Right lung (tissue), 10 donors: ENCODE data around the gene DSPP. TPM values are rescaled to one million over a fixed set of nuclear protein-coding genes. Genes with fewer than 3 reads are reported as not detected.
"Not testable (repeated sequence)": the region's sequence is repeated elsewhere in the genome, so short reads cannot be mapped to it uniquely, and the experiment has no call there.

ENCODE experiments used
- DNase-seq, 2 donors: peaks; one replicate each; pipeline ENCODE4 v3.0.0-alpha.2; 2013
- long read RNA-seq, 8 donors: transcript quantifications; one replicate each; lab custom pipeline, GENCODE V29; 2026
- polyA plus RNA-seq, 5 donors: library from polyadenylated mRNA; unstranded; fragments of 120-200 nt; gene quantifications; one replicate each; pipeline versions ENCODE4 v1.2.1 to v1.2.3, GENCODE V29; 2013; ENCODE audit warnings: inconsistent platforms in 1 of 5, low replicate concordance in 1 of 5; ENCODE audit not compliant: insufficient read length in 5 of 5, insufficient read depth in 1 of 5

The DSPP gene
- under 1 TPM in 1 of 5 donors, not detected in 4; 0.04 TPM for polyA plus RNA-seq
- long read RNA-seq, donor 1 = 0 reads
- long read RNA-seq, donor 2 = 0 reads
- long read RNA-seq, donor 3 = 0 reads
- long read RNA-seq, donor 4 = 0 reads
- long read RNA-seq, donor 5 = 0 reads
- long read RNA-seq, donor 6 = 0 reads
- long read RNA-seq, donor 7 = 0 reads
- long read RNA-seq, donor 8 = 0 reads

DNA sequence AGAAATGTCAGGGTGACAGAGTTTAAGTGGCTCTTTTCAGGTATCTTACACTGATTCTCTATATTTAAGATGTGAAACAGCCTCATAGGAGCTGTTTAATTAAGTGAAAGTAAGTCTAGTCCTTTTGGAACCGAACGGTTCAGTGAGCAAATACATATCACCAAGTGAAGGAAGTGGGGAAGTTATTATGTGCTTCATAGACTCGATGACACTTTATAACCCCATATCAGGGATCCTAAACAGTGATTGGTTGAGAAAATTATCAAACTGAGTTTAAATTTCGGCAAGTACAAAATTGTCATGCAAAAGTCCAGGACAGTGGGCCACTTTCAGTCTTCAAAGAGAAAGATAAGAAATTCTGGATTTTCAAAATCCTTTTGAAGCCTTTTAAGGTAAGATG lies at the start of gene DSPP:
DSPP (plus strand) TSS at position 301 of the 400 bp plus-strand sequence. CDS start 2,380 bp downstream, outside the sequence.
- DNase-seq = no peak

DNA sequence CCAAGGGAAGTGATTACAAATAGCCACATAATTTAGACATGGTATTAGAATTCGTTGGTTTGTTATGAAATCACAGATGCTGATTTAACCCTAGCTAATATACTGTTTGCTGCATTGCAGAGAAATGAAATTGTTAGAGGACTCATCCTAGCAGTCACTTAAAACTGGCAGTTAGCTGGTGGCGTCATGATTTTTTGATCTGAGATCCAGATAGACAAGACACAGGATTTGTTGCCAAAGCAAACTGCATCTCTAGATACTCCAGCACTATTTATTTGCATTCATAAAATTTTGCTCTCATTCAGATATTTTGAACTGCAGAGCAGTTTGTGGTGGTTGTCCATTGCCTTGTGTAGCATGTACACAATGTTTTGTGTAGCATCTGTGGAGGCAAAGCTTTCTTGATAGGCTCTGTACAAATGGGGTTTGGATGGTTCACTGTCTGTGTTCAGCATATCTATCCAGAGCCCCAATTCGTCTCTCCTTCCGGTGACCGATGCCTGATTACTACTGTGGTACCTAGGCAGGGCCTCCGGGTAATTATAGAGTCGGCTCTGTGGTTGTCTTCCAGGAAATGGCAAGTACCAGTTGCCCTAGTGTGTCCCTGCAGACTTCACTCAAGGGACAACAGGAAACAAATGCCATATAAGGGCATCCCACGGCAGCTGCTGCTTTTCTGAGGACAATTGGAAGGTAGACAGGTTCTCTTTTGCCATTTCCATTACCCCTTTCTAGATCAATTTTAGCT lies 49.1 kb upstream of the DSPP start:
- no peak for DNase-seq

DNA sequence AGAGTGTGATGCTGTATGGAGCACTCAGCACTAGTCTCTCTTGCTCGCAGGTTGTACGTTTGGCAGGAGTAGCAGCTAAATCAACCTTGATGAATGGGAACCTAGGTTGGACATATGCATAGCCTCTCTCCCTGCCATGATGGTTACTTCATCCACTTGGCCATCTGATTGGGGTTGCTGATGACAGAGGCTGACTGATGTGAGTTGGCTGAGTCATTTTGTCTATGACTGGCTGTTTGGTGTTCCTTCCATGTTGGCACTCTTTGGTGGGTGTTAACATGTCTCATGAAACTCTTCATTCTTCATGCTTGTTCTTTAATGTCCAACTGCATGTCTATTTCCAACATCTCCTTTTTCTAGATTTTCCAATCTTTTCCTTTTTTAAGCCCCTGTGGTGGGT lies 47.5 kb upstream of the DSPP start:
- DNase-seq = no peak

DNA sequence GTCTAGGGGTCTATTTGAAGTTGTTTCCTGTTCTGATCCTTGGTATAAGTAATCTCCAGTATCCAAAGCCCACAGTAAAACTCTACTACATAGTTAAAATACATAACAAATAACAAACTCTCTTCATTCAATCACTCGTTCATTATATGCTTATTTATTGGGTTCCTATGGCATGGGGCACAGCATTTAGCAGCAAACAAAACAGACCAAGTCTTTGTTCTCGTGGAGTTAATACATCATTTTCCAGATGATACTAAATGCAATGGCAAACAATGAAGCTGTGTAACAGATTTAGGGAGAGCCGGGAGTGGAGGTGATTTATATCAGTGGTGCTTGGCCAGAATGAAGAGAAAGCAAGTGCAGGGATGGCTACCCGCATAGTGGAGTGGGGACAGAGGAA lies 42.6 kb upstream of the DSPP start:
- no peak for DNase-seq

DNA sequence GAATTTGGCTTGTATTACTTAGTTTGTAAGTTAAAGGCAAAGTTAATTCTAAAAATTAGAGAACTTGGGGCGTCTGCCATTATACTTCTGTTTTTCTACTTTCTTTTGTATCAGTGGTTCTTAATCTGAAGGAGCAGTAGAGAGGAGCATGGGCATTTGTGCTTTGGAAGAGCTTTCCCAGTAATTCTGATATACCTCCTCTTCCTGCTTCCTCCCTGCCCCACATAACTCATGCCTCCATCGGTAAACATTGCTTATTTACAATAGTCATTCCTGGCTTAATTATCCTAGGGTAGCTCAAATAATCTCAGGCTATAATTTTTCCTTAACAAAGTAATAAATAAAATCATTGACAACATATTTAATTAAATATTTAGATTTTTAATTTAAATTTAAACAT lies 42.1 kb upstream of the DSPP start:
- DNase-seq = no peak

DNA sequence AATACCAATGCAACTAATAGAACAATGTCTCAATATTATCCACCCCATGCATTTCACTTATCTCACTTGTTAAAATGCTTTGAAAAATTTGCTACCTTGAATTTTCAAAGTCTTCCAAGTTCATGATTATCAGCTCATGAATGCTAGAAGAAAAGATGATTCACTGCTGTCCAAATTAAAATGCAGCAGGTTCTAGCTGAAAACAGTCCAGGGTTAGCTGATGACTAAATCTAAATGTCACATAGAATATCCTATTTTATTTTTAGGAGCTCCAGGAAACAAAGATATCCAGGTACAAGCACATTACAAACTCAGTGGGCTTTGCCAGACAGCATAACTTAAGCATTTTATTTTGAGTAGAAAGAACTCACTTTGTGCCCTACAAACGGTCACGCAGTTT lies 41.1 kb upstream of the DSPP start:
- DNase-seq = no peak

DNA sequence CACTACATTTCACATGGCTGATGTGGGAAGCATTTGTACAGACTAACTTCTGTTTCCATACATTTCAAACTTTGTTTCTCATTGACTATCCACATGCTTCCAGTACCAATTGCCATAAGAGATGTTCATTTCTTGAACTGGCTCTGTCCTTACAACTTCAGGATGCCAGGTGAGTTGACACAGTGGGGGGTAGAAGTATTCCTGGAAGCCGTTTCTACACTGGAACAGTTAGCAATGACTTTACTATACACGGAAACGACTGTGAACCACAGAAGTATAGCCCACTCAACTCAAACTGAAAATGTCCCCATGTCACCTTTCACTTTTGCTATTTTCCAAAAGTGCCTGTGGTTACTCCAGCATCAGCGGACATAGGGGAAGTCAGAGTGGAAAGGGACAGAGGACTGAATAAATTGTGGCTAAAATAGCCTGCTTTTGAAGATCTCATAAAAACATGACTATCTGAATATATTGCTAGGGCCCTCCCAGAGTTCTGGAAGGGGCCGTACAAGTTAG lies 38.0 kb upstream of the DSPP start:
- no peak for DNase-seq

DNA sequence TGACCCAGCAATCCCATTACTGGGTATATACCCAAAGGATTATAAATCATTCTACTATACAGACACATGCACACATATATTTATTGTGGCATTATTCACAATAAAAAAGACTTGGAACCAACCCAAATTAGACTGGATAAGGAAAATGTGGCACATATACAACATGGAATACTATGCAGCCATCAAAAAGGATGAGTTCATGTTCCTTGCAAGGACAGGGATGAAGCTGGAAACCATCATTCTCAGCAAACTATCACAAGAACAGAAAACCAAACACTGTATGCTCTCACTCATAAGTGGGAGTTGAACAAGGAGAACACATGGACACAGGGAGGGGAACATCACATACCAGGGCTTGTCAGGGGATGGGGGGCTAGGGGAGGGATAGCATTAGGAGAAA lies 34.0 kb upstream of the DSPP start:
- DNase-seq = not testable (repeated sequence)

DNA sequence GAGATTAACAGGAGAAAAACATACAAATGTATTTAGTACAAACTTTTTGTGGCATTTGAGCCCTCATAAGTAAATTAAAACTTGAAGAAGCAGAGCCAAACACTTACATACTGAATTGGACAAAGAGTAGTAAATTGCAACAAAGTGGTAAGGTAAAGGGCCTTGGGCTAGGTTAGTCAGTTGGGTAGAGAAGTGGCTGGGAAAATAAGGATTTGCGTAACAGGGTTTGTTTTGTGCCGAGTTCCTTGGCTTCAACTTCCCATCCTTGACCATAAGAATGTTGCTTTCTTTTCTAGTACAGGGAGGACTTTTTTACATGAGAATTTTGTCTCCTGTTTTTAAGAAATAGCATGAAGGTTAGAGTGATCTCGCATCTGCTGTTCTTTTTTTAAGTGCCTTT lies 33.3 kb upstream of the DSPP start:
- no peak for DNase-seq

DNA sequence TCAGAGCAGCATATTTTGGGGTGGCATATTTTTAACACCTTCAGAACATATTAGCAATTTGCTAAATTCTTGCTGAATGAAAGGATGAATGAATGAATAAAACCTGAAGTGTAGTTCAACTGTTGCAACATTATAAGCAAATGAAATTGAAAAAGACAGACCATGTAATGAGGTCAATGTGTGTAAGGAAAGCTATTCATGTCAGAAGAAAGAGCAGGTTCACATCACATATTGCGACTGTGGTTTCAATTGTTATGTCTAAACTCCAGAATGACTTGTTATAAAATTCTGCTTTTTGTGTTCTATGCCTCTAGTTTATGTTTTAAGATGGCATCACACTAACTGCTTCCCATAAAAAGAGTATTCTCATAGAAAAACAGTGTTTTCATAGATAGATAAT lies 32.9 kb upstream of the DSPP start:
- DNase-seq = no peak

DNA sequence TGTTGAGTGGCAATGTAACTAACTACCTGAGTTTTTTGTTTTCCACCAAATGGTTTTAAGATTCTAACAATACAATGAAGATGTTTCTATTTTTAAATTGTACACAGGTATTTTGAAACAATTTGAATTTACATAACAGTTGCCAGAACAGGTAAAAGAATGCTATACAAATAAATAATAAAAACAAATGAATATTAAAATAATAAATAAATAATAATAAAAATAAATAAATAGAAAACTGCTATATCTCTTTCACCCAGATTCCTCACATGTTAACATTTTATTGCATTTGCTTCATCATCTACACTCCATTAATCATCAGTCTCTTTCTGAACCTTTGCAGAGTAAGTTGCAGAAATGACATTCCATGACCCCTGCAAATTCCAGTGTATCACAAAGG lies 32.3 kb upstream of the DSPP start:
- DNase-seq = no peak

DNA sequence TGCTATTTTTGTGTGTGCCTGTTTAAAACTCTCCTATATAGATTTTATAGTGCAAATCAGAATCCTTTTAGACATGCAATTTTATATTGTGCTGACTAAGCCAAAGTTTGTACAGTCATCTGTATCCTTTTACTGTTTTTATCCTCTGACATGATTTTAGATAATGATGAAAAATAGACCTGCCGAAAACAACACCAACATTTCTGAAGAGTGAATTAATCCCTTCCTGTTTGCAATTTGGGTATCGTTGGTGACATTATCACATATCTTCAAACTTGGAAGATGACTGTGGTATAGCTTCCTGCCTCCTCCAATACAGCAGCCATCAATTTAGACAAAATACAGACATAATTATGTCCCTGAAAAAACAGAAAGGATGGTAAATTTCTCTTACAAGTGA lies 28.9 kb upstream of the DSPP start:
- no peak for DNase-seq

DNA sequence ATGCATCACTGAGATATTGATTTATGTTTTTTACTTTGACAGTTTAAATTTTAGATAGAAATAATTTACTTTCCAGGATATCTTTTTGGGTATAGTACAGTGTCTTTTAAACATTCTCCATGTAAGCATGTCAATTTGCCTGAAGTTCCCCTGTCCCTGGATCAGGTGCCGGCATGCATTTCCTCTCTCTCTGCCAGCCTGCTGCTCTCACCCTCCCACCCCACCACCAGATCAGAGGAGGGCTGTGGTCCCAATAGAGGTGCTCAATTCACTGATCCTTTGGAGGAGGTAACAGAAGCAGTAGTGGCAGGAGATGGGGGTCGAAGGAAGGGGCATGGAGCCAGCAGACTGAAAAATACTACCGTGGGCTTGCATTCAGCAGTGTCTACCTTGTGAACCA lies 28.3 kb upstream of the DSPP start:
- no peak for DNase-seq

DNA sequence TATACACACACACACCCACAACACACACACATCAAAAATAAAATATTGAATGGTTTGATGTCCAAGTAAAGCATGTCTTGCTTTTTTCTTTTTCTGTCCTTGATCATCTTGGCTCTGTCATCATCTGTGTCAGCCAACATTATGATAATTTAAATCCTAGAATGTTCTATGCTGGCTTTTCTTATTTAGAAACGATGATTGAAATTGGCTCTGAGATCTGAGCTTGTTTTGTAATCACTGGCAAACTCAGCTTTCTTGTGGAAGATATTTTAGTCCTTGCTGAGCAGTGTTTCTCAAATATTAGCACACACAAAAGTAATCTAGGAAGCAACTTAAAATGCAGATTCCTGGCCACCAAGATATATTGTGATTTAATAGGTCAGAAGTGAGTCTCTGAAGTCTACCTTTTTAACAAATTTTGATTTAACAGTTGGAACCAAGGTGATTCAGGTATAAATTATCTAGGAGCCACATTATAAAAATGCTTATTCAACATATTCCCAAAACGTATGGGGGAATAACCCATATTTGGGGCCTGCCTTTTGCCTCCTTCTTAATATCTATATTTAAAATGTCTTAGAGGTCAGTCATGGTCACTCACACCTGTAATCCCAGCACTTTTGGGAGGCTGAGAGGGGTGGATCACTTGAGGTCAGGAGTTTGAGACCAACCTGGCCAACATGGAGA lies 24.0 kb upstream of the DSPP start:
- DNase-seq = peak; percentile 75 to 80

DNA sequence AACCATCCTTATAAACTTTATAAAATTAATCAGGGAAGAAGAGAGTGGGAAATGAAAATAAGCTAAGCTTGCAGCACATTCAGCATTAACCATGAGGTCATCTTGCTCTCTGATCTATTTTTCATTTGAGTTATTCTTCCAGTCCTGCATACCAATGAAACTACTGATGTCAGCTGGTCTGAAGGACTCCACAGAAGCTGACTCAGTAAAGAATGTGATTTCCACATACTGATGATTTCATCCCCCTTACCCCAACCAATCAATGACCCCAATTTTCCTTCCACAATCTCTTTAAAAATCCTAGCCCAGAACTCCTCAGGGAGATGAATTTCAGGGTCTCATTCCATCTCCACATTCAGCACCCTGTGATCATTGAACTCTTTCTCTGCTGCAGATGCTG lies 18.8 kb upstream of the DSPP start:
- DNase-seq = peak; percentile 25 to 55

DNA sequence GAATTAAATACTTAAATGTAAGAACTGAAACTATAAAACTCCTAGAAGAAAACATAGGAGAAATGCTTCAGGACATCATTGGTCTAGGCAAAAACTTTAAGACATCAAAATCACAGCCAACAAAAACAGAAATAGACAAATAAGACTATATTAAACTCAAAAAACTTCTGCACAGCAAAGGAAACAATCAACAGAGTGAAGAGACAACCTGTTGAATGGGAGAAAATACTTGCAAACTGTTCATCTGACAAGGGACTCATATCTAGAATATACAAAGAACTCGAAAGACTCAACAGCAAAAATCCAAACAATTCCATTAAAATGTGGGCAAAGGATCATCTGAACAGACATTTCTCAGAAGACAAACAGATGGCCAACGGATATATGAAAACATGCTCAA lies 16.2 kb upstream of the DSPP start:
- no peak for DNase-seq

DNA sequence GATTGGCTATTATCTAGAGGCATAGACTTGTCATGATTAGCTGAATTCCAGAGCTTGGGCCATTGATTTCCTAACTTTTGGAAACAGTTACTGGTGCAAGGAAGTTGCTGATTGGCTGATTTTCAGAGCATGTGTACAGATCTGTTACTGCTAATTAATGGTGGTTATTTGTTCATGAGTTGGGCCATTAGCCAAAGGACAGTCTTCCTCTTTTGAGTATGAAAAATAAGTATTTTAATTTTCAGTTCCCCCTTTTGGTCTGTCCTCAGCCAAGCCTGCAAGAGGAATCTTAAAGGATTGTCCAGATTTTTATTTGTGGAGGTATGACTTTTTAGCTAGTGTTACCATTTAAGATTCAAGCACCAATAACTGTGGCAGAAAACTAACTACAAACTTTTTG lies 7.0 kb upstream of the DSPP start:
- DNase-seq = no peak

DNA sequence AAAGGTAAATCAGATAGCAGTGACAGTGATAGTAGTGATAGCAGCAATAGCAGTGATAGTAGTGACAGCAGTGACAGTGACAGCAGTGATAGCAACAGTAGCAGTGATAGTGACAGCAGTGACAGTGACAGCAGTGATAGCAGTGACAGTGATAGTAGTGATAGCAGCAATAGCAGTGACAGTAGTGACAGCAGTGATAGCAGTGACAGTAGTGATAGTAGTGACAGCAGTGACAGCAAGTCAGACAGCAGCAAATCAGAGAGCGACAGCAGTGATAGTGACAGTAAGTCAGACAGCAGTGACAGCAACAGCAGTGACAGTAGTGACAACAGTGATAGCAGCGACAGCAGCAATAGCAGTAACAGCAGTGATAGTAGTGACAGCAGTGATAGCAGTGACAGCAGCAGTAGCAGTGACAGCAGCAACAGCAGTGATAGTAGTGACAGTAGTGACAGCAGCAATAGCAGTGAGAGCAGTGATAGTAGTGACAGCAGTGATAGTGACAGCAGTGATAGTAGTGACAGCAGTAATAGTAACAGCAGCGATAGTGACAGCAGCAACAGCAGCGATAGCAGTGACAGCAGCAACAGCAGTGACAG lies 6.1 kb downstream of the DSPP start:
- DNase-seq = no peak

DNA sequence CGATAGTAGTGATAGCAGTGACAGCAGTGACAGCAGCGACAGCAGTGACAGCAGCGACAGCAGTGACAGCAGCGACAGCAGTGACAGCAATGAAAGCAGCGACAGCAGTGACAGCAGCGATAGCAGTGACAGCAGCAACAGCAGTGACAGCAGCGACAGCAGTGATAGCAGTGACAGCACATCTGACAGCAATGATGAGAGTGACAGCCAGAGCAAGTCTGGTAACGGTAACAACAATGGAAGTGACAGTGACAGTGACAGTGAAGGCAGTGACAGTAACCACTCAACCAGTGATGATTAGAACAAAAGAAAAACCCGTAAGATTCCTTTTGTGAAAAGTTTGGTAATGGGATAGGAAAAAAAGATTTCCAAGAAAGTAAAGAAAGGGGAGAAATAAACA lies 7.9 kb downstream of the DSPP start:
- DNase-seq = no peak

DNA sequence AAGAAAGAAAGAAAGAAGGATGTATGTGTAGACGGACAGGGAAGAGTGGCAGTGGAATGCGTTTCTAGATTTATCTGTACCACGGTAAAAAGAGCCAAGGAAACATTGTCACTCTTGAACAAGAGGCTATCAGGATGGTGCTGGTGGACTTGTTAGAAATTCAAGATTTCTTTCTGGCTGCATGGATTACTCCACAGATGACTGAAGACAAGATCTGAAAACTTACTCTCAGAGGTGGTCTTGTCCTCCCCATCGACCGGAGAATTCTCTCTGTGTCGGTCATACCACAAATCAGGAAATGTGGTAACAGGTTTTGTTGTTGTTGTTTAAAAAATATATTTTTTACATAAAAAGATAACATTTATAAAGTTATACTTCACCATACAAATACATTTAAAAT lies 11.8 kb downstream of the DSPP start:
- no peak for DNase-seq

DNA sequence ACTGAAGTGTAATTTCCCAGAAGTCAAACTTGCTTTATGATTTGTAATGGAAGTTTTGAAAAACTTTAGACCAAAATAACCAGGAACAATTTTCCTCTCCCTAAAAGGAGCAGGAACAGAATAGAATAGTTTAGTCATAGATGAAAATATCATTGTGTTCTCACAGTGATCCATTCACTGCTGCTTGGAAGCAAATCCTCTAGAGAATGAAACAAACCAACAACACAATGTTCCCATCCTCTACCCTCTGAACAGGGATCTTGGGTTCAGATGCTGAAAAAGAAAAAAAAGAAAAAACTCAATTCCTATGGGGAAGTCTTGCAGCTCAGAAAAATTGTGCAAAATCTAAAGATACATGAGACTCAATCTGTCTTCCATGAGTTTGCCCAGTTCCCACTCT lies 12.2 kb downstream of the DSPP start:
- DNase-seq = no peak

DNA sequence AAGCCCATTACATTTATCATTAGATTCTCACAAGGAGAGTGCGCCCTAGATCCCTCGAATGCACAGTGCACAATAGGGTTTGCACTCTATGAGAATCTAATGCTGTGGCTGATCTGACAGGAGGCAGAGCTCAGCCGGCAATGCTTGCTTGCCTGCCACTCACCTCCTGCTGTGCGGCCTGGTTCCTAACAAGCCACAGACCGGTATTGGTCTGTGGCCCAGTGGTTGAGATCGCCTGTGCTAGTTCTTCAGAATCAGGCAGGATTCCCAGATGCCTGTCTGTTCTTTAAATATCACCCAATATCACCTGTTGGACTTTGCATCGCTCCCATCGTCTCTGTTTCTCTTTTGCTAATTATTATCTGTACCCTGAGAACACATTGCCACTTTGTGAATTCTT lies 14.0 kb downstream of the DSPP start:
- DNase-seq = no peak

DNA sequence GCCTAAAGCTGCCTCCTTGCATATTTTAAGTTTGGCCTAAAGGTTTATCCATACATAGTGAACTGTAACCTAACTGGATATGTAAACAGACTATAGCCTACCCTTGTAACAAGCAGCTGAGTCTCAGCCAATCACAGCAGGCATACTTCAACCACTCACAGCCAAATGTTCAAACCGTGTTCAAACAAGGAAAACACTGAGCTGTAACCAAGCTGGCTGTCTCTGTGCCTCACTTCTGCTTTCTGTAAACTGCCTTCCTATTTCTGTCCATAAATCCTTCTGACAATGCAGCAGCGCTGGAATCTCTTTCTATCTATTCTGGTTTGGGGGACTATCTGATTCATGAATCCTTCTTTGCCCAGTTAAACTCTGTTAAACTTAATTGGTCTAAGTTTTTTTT lies 16.4 kb downstream of the DSPP start:
- no peak for DNase-seq
